Vagina (tissue), 2 donors: ENCODE measurements around the gene IWS1.

Experiments
- CTCF ChIP-seq, 3 experiments: fragments of 450-650 bp in 2 of 3; fragments of 200-600 bp in 1 of 3; sonication (generic) in 1 of 3; IDR thresholded peaks; one replicate each; pipeline ENCODE4 v1.5.1; 2017 to 2019; ENCODE audit warnings: antibody characterized with exemption in 3 of 3, mild to moderate bottlenecking in 2 of 3, moderate library complexity in 2 of 3
- POLR2A ChIP-seq, 2 donors: fragments of 450-650 bp; IDR thresholded peaks; one replicate each; pipeline ENCODE4 v1.6.1; 2017; ENCODE audit warnings: antibody characterized with exemption in 2 of 2, mild to moderate bottlenecking in 2 of 2, moderate library complexity in 2 of 2

DNA sequence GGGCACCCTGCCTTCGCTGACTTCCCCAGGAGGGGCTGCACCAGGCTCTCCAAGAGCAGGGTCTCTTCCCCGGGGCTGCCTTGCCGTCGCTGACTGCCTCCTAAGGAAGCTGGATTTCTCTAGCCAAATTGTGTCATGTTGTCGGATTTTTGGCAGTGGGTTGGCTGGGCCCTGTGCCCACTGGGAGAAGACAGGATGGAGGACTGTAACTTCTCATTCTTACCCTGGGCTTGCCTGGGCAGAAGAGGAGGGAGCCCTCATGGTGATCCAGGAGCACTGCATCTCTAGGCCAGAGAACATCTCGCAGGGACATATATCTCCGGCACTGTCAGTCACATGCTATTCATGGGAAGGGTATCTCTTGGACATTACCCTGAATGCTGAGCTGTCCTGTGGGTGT, 15.5 kb upstream of the IWS1 start:
- TF ChIP-seq POLR2A (IDR thresholded peaks at IDR 0.05), result no peak
- no peak for TF ChIP-seq CTCF (IDR thresholded peaks at IDR 0.05)
